H1 (cell line): ENCODE results near the gene LRRC17.

Experiments
- ATF3 ChIP-seq: IDR thresholded peaks from 2 replicates; pipeline ENCODE4 v1.6.1; 2011; ENCODE audit warnings: low read depth, mild to moderate bottlenecking, low read length; ENCODE audit not compliant: insufficient read depth
- CHD2 ChIP-seq: IDR thresholded peaks from 2 replicates; pipeline ENCODE4 v1.6.1; 2012; ENCODE audit warnings: low read length, improper control_type of control experiment
- CREB1 ChIP-seq: IDR thresholded peaks from 2 replicates; pipeline ENCODE4 v1.6.1; 2012; ENCODE audit warnings: inconsistent platforms
- CTCF ChIP-seq, 3 experiments: IDR thresholded peaks; 1 replicate in 2 of 3; 2 replicates in 1 of 3; pipeline versions ENCODE4 v1.5.1 to v1.6.1; 2011; ENCODE audit warnings: low read length in 3 of 3, mild to moderate bottlenecking in 3 of 3, inconsistent platforms in 2 of 3, low read depth in 1 of 3, moderate library complexity in 1 of 3; ENCODE audit not compliant: insufficient read depth in 1 of 3; ENCODE audit errors: control extremely low read depth in 1 of 3
- EP300 ChIP-seq, 2 experiments: IDR thresholded peaks; 1 replicate in 1 of 2; 2 replicates in 1 of 2; pipeline ENCODE4 v1.6.1; 2011 to 2012; ENCODE audit warnings: low read depth in 2 of 2, low read length in 2 of 2, mild to moderate bottlenecking in 2 of 2, borderline replicate concordance in 1 of 2, inconsistent platforms in 1 of 2, moderate library complexity in 1 of 2
- EZH2 ChIP-seq: fragments of 200-600 bp; sonication (generic); IDR thresholded peaks from 2 replicates; pipeline ENCODE4 v1.7.1; 2012; ENCODE audit warnings: low read depth, mild to moderate bottlenecking, moderate library complexity, low read length, inconsistent platforms; ENCODE audit not compliant: severe bottlenecking
- MAX ChIP-seq: IDR thresholded peaks from 2 replicates; pipeline ENCODE4 v1.6.1; 2012; ENCODE audit warnings: inconsistent platforms
- NANOG ChIP-seq: IDR thresholded peaks from 2 replicates; pipeline ENCODE4 v1.6.1; 2011; ENCODE audit warnings: low read length, low read depth, mild to moderate bottlenecking, inconsistent platforms; ENCODE audit not compliant: insufficient read depth, poor library complexity, severe bottlenecking
- PHF8 ChIP-seq: fragments of 200-600 bp; sonication (generic); conservative IDR thresholded peaks from 2 replicates; pipeline ENCODE4 v1.7.1; 2012; ENCODE audit warnings: low read depth, mild to moderate bottlenecking, inconsistent platforms, low read length, moderate library complexity
- POLR2A ChIP-seq, 2 experiments: IDR thresholded peaks; 1 replicate in 1 of 2; 2 replicates in 1 of 2; pipeline ENCODE4 v1.6.1; 2011; ENCODE audit warnings: low read depth in 2 of 2, low read length in 2 of 2, mild to moderate bottlenecking in 2 of 2; ENCODE audit errors: control extremely low read depth in 1 of 2
- RFX5 ChIP-seq: IDR thresholded peaks from 2 replicates; pipeline ENCODE4 v1.6.1; 2011; ENCODE audit warnings: low read depth, low read length, improper control_type of control experiment, borderline replicate concordance
- RXRA ChIP-seq: IDR thresholded peaks from 2 replicates; pipeline ENCODE4 v1.6.1; 2011; ENCODE audit warnings: low read depth, mild to moderate bottlenecking, low read length, moderate library complexity; ENCODE audit not compliant: insufficient read depth

- TF ChIP-seq CTCF (IDR thresholded peaks at IDR 0.05; ENCODE audit: control extremely low read depth in 1 of 3, insufficient read depth in 1 of 3, low read depth in 1 of 3, low read length in 3 of 3) (no peak), CREB1 (no peak), ATF3 (no peak), MAX (no peak), RFX5 (no peak), EZH2 (no peak), NANOG (no peak), POLR2A (IDR thresholded peaks at IDR 0.05; ENCODE audit: control extremely low read depth in 1 of 2, low read depth in 2 of 2, low read length in 2 of 2) (no peak), PHF8 (no peak), EP300 (IDR thresholded peaks at IDR 0.05; ENCODE audit: borderline replicate concordance in 1 of 2, low read depth in 2 of 2, low read length in 2 of 2) (no peak), CHD2 (no peak), RXRA (no peak)
Observed at GRCh38 chr7:102942181-102942866, 29.5 kb downstream of the LRRC17 start.
